ENCODE measurements around the gene KIF4A.

The KIF4A gene

GRCh38 chrX:70253377-70254062 is 36.4 kb upstream of the KIF4A start:
- peak; percentile 76 for DNase-seq (ENCODE audit: low read depth)
- TF ChIP-seq, protein P1, sequence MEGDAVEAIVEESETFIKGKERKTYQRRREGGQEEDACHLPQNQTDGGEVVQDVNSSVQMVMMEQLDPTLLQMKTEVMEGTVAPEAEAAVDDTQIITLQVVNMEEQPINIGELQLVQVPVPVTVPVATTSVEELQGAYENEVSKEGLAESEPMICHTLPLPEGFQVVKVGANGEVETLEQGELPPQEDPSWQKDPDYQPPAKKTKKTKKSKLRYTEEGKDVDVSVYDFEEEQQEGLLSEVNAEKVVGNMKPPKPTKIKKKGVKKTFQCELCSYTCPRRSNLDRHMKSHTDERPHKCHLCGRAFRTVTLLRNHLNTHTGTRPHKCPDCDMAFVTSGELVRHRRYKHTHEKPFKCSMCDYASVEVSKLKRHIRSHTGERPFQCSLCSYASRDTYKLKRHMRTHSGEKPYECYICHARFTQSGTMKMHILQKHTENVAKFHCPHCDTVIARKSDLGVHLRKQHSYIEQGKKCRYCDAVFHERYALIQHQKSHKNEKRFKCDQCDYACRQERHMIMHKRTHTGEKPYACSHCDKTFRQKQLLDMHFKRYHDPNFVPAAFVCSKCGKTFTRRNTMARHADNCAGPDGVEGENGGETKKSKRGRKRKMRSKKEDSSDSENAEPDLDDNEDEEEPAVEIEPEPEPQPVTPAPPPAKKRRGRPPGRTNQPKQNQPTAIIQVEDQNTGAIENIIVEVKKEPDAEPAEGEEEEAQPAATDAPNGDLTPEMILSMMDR (IDR thresholded peaks at IDR 0.05; ENCODE audit: insufficient read depth, low read depth, low read length, missing control alignments), result no peak

GRCh38 chrX:70254063-70254400 is 35.9 kb upstream of the KIF4A start:
- DNase-seq (ENCODE audit: low read depth), result no peak
- TF ChIP-seq, protein P1 (IDR thresholded peaks at IDR 0.05; ENCODE audit: insufficient read depth, low read depth, low read length, missing control alignments), result no peak

More at GRCh38 chrX:70253377-70254062, 36.4 kb upstream of the KIF4A start:
- no peak overlapping the region for H3K4me3 ChIP-seq (ENCODE audit: low read length)

DNA sequence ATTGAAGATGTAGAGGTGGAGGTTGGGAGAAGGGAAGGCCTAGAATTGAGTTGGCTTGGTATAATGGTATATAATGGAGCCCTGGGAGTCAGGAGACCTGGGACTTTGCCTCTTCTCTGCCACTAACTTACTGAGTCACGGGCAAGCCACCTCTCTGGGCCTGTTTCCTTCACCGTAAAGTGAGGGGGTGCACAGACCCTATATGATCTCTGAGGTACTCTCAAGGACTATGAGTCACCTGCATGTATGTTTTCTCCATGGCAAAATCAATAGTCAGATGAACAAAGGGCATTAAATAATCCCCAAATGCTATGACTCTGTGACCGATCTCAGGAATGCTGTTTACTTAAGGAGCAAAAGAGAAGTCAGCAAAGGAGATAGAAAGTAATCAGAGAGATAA is 35.0 kb upstream of the KIF4A start:
- H3K4me3 ChIP-seq (ENCODE audit: low read length), result no peak overlapping the region
- no peak for DNase-seq (ENCODE audit: low read depth)
- TF ChIP-seq, protein P1 (IDR thresholded peaks at IDR 0.05; ENCODE audit: insufficient read depth, low read depth, low read length, missing control alignments), result no peak

More at GRCh38 chrX:70254063-70254400, 35.9 kb upstream of the KIF4A start:
- no peak overlapping the region for H3K4me3 ChIP-seq (ENCODE audit: low read length)

GRCh38 chrX:70255452-70255851 is 34.5 kb upstream of the KIF4A start:
- no peak for DNase-seq (ENCODE audit: low read depth)
- no peak overlapping the region for H3K4me3 ChIP-seq (ENCODE audit: low read length)
- TF ChIP-seq, protein P1 (IDR thresholded peaks at IDR 0.05; ENCODE audit: insufficient read depth, low read depth, low read length, missing control alignments), result no peak

DNA sequence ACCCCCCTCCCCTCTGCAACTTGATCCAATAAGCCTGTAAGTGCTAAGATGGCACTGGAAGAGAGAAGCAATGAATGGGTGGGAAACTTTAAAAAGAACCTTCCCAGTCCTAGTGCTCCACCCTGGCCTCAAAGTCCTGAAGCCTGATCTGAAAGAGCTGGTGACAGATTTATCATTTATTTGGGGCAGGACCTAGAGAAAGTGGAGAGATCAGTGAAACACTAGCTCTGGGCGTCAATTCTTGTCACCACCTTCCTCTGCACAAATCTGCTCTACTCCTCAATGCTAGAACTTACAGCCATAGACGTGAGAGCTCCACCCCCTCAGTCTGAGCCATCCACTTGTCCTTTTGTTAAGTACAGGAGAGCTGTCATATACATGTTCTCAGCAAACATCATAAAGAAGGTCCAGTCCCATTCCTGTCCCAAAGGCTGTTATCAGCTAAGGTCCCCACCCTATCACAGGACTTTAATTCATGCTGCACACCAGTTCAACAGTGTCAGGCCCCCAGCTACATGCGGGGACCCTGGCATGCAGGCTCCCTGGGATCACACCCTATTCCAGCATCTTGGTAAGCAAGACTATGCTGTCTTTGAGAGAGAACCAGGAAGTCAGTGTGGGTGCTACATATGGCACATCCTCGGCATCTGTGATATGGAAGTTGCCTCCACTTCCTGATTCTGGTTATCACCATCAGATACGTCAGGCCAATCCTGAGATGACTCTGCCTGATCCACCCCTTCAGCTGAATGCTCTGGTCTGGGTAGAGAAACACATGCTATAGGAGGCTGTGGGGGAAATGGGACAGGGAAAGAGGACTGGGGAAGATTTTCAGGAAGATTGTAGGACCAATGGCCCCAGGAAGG is 32.2 kb upstream of the KIF4A start:
- no peak for DNase-seq (ENCODE audit: low read depth)
- TF ChIP-seq, protein P1 (IDR thresholded peaks at IDR 0.05; ENCODE audit: insufficient read depth, low read depth, low read length, missing control alignments), result no peak

GRCh38 chrX:70260104-70260503 is 29.8 kb upstream of the KIF4A start, which contains the start of gene P2RY4:
Gene P2RY4 (minus strand): TSS chrX:70260204. CDS start chrX:70259624, 580 bp downstream.
- no peak for DNase-seq (ENCODE audit: low read depth)
- TF ChIP-seq, protein P1 (IDR thresholded peaks at IDR 0.05; ENCODE audit: insufficient read depth, low read depth, low read length, missing control alignments), result no peak
- no peak within 1 kb of the TSS for H3K4me3 ChIP-seq (ENCODE audit: low read length)

More for the DNA sequence above, 32.2 kb upstream of the KIF4A start:
- no peak overlapping the region for H3K4me3 ChIP-seq (ENCODE audit: low read length)
